ENCODE measurements around the gene LRRC30.

The LRRC30 gene

GRCh38 chr18:7237673-7238272 is 6.9 kb downstream of the LRRC30 start:
- no peak for DNase-seq (ENCODE audit: low read depth in 2 of 2)

DNA sequence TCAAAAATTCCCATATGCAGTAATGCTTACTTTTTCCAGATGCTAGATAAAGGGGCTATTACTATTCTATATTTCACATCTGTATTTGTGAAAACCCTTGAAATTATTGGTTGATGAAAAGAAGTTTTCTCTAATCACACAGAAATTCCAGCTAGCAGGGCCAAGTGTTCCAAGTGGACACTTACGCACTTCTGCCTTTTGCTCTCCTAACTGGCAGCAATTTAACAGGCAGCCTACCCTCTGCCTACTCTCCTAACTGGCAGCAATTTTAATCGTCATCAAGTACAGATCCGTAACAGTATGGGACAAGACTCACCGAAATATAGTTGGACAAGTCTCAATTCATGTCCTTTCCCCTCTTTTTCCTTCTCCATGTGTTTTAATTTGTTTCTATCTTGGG is 12.0 kb downstream of the LRRC30 start:
- no peak for DNase-seq (ENCODE audit: low read depth in 2 of 2)

DNA sequence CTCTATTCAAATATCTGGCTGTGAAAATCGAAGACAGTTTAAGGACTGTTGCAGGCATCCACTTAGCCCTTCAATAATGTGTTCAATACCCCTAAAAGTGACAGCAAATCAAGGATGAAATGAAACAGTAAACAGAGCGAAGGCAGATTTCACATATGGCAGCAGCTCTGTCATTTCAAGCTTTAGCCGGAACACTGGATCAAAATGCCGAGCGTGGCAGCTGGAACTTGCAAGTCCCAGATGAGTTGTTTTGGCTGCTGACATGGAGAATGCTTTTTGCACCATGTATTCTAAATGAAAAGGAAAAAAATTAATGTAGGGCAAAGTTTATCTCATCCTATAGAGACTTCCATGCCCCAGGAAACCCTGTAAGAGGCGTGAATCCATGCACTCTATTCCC is 18.0 kb downstream of the LRRC30 start:
- no peak for DNase-seq (ENCODE audit: low read depth in 2 of 2)

DNA sequence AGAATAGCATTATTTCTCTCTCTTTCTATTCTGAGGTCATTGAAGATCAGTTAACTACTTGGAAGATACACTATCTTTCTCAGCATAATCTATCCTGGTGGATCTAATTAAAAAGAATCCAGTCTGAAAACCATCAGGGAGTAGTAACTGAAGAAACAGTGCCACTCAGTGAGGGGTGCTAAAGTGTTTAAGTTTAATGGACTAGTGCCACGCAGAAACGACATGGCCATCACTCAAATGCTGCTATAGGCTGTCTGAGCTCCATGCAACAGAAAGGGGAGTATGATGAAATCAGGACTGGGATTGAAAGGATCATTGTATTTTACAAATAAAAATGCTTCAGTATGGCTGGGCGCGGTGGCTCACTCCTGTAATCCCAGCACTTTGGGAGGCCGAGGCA is 23.3 kb downstream of the LRRC30 start:
- DNase-seq (ENCODE audit: low read depth in 2 of 2): no peak

DNA sequence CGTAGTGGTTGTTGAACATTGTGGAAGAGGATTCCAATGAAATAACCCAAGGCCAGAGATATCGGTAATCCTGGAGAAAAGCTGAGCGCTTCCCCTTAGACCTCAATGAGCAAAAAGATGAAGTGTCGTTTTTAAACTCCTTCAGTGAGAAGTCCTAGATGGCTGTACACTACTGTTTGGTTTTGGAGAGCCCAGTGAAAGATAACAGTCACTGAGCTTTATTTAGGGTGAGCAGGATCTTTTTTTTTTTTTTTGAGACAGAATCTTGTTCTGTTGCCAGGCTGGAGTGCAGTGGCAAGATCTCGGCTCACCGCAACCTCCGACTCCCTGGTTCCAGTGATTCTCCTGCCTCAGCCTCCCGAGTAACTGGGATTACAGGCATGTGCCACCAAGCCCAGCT is 24.2 kb downstream of the LRRC30 start:
- DNase-seq (ENCODE audit: low read depth in 2 of 2): no peak

GRCh38 chr18:7255643-7256042 is 24.8 kb downstream of the LRRC30 start:
- DNase-seq (ENCODE audit: low read depth in 2 of 2): no peak

GRCh38 chr18:7256618-7257425 is 25.9 kb downstream of the LRRC30 start:
- no peak for DNase-seq (ENCODE audit: low read depth in 2 of 2)

- no peak for DNase-seq (ENCODE audit: low read depth in 2 of 2)
Observed at GRCh38 chr18:7257426-7257740, 26.5 kb downstream of the LRRC30 start.

- DNase-seq (ENCODE audit: low read depth in 2 of 2): no peak
Observed at GRCh38 chr18:7259475-7259874, 28.6 kb downstream of the LRRC30 start.

GRCh38 chr18:7261199-7261598 is 30.3 kb downstream of the LRRC30 start:
- DNase-seq (ENCODE audit: low read depth in 2 of 2): no peak

- no peak for DNase-seq (ENCODE audit: low read depth in 2 of 2)
Observed at GRCh38 chr18:7267973-7268372, 37.1 kb downstream of the LRRC30 start.

DNA sequence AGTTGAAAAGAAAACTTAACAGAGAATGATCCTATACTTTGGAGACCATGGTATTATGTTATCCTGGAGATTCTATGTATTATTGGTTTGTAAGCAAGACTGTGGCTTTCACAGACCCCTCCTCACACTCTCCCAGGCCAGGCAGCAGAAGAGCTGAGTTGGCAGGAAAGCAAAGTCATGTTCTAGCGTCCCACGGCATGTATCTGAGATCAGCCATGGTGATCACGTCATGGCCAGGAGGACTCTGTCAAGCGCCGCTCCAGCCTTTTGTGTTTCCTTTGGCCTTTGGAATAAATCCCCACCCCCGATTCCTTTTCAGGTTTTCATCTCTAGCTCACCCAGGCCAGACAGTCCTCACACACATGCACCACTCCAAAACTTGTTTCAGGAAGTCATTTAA is 39.1 kb downstream of the LRRC30 start:
- no peak for DNase-seq (ENCODE audit: low read depth in 2 of 2)

- DNase-seq (ENCODE audit: low read depth in 2 of 2): no peak
Observed at GRCh38 chr18:7272311-7273049, 41.6 kb downstream of the LRRC30 start.

DNA sequence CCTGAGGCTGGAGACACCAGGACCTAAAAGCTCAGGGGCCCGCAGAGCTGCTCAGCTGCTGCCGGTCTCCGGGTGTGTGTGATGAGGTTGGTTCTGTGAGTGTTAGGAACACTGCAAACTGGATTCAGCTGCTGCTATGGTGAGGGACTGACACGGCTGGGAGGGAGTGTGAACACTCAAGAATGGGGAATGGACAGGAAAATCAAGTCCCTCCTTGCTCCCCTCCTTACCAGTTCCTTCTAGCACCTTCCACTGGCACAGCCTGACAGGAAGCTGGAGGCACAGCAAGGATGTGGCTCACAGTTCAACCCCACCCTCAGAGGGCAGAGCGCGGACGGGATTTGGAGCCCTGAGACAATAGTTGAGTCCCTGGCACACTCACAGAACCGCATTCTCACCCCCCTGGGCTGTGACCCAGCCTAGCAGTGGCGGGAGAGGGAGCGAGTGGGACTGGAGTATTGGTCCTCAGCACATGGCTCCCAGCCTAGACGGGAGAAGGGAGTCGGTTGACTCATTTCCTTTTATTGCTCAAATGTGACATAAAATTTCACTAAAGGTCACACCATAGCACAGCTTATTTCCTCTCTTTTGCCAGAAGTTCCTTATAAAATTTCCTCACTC is 42.5 kb downstream of the LRRC30 start:
- no peak for DNase-seq (ENCODE audit: low read depth in 2 of 2)

GRCh38 chr18:7281579-7281978 is 50.7 kb downstream of the LRRC30 start:
- DNase-seq (ENCODE audit: low read depth in 2 of 2): no peak

All from activated CD8-positive, alpha-beta memory T cell treated with anti-CD3 and anti-CD28 coated beads for 4 hours (primary cell).